Measurements from ENCODE around the gene SORBS2.
A peak's percentile ranks its signal among the peaks of the same experiment; 100 is the strongest.

Gene SORBS2

DNA sequence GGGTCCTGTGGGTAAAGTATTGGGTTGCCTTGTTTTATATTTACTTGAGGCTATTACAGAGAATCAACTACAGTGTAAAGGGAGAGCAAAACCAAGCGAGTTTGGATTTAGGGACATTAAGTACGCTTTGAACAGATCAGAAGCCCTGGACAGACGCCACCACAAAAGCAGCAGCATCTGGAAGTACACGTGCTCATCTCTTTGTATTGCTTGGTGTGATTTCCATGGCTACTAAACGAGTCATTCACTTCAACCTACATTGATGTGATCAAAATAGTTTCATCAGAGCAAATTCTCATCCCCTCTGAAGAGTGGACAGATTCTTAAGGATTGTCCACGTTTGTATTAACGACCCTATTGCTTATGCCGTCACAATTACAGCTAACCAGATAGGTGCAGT, 85.1 kb downstream of the SORBS2 start:
- TF ChIP-seq, protein P1, sequence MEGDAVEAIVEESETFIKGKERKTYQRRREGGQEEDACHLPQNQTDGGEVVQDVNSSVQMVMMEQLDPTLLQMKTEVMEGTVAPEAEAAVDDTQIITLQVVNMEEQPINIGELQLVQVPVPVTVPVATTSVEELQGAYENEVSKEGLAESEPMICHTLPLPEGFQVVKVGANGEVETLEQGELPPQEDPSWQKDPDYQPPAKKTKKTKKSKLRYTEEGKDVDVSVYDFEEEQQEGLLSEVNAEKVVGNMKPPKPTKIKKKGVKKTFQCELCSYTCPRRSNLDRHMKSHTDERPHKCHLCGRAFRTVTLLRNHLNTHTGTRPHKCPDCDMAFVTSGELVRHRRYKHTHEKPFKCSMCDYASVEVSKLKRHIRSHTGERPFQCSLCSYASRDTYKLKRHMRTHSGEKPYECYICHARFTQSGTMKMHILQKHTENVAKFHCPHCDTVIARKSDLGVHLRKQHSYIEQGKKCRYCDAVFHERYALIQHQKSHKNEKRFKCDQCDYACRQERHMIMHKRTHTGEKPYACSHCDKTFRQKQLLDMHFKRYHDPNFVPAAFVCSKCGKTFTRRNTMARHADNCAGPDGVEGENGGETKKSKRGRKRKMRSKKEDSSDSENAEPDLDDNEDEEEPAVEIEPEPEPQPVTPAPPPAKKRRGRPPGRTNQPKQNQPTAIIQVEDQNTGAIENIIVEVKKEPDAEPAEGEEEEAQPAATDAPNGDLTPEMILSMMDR (conservative IDR thresholded peaks at IDR 0.05) = no peak
- no peak overlapping the region for H3K27ac ChIP-seq

DNA sequence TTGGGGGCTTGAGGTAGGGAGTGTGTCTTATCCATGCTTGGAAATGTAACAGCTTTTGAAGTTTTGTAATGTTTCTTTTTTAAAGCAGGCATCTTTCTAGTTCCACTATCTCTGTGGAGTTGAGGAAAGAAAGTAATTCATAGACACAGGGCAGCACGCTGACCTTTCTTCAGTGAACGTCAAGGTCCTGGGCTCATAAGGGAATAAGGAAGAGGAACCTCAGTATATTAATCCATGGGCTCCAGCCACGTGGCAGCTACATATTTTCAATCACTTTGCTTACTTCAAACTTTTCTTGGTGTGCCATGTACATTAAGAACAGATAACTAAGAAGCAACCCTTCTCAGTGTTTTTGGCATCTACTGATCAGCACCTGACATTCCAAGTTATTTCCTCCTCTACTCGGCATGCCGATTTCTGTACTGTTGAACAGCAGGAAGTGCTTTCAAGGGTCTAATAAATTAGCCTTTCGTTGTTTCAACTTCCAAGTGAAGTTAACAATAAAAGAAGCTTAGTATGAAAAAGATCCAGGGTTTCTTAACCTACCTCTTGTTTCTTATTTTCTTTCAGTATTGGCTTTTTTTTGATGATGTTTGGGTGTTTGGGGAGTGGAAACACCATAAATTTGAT, 88.2 kb downstream of the SORBS2 start:
- H3K27ac ChIP-seq = peak overlapping the region; percentile 39; the same call in 1 of the 2 replicates
- TF ChIP-seq, protein P1 (conservative IDR thresholded peaks at IDR 0.05) = no peak

DNA sequence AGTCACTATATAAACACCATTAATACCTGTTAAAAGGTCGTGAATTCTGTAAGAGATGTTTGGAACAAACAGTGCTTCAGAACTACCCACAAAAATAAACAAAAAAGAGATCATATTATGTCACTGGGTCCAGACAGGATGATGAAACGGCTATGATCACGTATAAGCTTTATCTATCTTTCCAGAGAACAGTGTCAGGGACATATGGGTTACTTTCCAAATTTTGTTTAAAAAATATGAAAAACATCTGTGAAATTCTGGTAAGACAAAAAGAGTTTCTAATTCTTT, 90.0 kb downstream of the SORBS2 start:
- H3K27ac ChIP-seq = peak overlapping the region; percentile 39
- TF ChIP-seq, protein P1 (conservative IDR thresholded peaks at IDR 0.05) = no peak

DNA sequence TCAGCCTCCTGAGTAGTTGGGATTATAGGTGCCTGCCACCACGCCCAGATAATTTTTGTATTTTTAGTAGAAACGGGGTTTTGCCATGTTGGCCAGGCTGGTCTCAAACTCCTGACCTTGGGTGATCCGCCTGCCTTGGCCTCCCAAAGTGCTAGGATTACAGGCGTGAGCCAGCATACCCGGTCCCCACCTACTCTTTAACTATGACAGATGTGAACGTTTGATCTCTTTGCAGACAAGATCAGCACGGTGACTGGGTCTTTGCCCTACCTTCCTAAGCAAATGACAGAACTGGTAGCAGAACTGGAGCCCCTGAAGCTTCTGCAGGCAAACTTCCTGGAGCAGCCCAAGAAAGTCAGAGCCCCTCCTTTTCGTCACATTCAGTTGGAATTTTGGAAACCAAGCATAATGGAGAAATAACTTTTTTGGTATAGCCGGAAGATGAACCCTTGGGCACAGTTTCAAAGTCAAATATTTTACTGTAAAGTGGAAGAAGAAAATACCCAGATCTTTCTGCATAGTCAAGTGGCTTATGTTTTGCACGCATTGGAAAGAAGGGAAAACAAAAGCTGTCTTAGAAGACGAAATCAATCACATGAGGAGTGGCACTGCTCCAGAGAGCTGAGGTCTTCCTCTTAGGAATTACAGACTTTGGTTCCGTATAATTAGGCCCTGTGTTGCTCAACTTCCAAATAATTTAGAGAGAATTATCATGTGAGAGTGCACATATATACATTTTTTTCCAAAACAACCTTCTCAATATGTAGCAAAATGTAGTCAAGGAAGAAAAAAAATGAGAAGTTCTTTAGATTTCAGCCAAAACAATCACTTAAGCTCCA, 90.6 kb downstream of the SORBS2 start:
- peak overlapping the region; percentile 39 for H3K27ac ChIP-seq
- TF ChIP-seq, protein P1 (conservative IDR thresholded peaks at IDR 0.05) = no peak

DNA sequence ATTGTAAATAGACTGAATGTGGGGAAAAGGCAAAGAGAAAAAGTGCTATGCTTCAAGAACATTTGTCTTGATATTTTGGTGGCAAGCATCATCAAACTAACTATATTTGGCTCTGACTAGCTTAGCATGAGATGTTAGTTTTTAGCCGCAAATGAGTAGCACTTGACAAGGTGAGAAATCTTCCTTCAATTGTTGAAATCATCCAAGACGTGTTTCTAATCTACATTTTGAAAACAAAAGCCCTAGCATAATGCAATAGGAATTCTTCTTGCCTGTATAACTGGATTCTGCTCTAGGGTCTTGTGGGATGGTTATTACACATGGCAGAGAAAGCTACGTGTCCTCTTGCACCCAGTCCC, 92.5 kb downstream of the SORBS2 start:
- H3K27ac ChIP-seq = no peak overlapping the region
- TF ChIP-seq, protein P1 (conservative IDR thresholded peaks at IDR 0.05) = no peak

DNA sequence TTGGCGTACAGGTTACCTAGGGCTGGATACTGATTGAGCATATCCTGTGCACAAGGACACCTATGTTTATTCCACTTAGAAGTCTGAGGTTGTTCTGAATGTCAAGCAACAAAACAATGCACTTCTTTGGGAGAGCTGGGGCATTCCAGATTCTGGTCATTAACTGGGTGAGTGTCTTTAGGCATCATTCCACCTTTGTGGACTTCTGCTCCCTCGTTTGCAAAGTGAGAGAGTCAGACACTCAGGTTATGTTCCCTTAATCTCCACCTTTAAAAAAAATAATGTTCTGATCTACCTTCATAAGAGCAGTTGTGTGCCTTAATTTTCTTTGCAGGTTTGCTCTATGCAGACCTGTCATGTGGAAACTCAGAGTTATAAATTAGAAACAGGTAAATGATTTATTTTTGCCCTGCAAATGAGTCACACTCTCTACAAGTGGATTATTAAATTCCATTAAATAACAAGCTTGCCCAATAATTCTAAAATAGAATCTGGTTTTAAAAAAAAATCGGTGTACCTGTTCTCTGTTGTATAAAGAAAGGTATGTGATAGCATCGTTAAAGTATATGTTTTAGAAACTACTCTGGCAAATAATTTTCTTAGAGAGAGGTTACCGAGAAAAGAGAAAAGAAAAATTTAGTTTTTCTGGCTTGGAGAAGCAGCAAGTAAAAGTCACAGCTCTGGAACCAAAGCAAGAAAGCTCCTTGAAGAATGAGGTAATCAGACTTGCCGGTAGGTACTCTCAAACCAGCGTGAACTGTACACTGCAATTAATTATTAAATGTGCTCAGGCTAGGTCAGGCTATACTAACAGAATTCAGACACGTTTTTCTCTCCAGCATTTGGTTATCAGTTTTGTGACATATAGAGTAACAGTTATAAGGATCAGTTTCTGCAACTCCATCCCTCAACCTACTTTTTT, 93.2 kb downstream of the SORBS2 start:
- TF ChIP-seq, protein P1 (conservative IDR thresholded peaks at IDR 0.05) = no peak
- H3K27ac ChIP-seq = no peak overlapping the region

DNA sequence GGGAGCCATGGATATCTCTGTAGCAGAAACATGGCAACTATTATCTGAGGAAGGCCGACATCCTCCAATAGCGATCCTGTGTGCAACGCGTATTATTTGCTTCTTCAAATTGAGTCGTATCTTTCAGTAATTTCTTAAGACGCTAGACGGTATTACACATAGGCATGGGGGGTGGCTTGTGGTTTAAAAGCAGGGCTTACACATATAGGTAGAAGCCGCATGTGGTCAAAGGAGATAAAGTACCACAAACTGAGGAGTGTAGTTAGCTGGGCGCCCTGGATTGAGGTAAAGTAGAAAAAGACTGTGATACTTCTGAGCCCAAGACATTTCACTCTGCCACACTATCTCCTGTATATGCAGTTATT, 94.6 kb downstream of the SORBS2 start:
- TF ChIP-seq, protein P1 (conservative IDR thresholded peaks at IDR 0.05) = no peak
- no peak overlapping the region for H3K27ac ChIP-seq

Measured in VCaP (cell line).